HUES48 (cell line): ENCODE results near the gene APP.

ENCODE experiments used
- H3K27ac ChIP-seq: one replicate; pipeline ENCODE4 v1.7.0; 2013; ENCODE audit warnings: low read depth, low read length, inconsistent platforms
- H3K27me3 ChIP-seq: 2 replicates; pipeline ENCODE4 v1.6.1; 2013; ENCODE audit warnings: mild to moderate bottlenecking, low read length; ENCODE audit not compliant: control insufficient read depth, insufficient read depth
- H3K36me3 ChIP-seq: 2 replicates; pipeline ENCODE4 v1.6.1; 2013; ENCODE audit warnings: low read length; ENCODE audit not compliant: control insufficient read depth, insufficient read depth
- H3K4me1 ChIP-seq: 2 replicates; pipeline ENCODE4 v1.6.1; 2013; ENCODE audit warnings: mild to moderate bottlenecking, low read length; ENCODE audit not compliant: control insufficient read depth, insufficient read depth
- H3K4me3 ChIP-seq: 2 replicates; pipeline ENCODE4 v1.5.1; 2013; ENCODE audit warnings: mild to moderate bottlenecking, low read depth, low read length
- H3K9ac ChIP-seq: 2 replicates; pipeline ENCODE4 v1.6.1; 2013; ENCODE audit warnings: mild to moderate bottlenecking, low read depth, low read length, moderate library complexity
- H3K9me3 ChIP-seq: 2 replicates; pipeline ENCODE4 v1.6.1; 2013; ENCODE audit warnings: low read length; ENCODE audit not compliant: control insufficient read depth, insufficient read depth

APP gene

DNA sequence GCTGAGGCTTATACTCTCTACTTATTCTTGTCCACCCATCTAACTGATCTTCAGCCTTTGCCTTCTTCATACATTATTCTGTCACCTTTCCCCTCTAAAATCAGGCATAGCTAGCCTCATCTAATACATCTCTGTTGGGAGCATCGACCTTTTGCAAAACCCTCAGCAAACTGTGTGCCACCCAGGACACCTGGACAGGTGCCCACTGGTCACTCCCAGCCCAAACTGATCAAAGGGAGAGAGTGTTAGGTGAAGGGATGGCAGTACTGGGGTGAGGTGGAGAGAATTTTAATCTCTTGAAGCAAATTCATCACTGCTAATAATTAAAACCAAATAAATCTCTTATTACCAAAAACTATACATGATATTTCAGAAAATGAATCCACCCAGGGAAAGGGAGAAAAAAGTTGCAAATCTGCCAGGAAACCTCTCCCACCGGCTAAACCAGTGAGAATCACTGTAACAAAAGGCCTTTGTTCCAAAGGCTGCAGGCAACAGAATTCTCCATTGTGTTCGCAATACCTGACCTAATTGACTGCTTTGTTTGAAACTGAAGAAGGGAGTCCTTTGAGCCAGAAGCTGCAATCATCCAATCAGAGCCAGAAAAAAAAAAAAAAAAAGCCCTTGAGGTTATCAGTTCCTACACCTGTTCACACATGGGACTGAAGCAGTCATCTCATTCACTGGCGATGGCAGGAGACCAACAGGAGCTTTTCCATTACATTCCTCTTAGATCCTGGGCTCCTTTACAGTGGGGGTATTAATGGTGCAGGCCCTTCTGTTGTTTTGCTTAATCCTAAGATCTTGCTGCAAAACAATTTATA, 172.6 kb downstream of the APP start:
- H3K9ac ChIP-seq = peak overlapping the region; percentile 67
- H3K27ac ChIP-seq = peak overlapping the region; percentile 93

DNA sequence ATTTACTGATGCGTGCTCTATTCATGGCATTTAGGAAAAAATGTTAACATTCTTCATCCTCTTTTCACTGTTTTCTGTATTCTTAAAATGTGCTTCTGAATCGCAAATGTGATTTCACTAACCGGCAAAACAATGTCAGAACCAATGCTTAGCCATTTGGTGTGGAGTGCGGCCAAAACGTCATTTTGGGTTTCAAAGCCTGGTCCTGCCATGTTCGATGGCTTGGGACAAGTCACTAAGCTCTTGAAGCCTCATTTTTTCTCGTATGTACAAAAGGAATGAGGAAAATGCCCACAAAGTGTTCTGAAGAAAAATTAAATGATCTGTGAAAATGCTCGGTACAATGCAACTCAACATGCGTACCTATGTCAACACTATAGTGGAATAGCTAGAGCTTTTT, 175.3 kb downstream of the APP start:
- Histone ChIP-seq H3K27me3 (no peaks in the 10 kb centered on the region), H3K36me3 (peaks cover 29% of the 10 kb centered on the region), H3K4me1 (peaks cover 38% of the 10 kb centered on the region), H3K27ac (no peak overlapping the region), H3K9me3 (no peaks in the 10 kb centered on the region), H3K9ac (no peak overlapping the region), H3K4me3 (no peak overlapping the region)

More for the DNA sequence above, 172.6 kb downstream of the APP start:
- Histone ChIP-seq H3K27me3 (no peaks in the 10 kb centered on the region), H3K9me3 (no peaks in the 10 kb centered on the region), H3K4me3 (peak overlapping the region; percentile 30), H3K36me3 (peaks cover 29% of the 10 kb centered on the region), H3K4me1 (peaks cover 47% of the 10 kb centered on the region)

DNA sequence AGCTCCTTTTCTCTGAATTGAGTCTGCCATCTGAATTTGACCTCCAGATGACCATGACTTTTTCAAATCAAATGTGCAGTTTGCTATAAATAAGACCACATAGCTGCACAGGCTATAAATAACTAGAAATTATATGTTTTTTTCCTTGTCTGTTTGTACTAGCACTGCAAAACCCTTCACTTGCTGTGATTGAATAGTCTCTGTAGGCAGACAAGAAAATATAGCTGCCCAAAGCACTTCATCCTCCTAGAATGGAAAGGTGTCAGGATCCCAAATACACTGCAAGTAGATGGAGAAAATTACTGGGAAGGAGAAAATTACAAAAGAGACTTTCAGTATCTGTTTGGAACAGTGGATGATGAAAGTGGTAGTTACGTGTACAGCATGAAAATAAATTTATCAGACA, 175.8 kb downstream of the APP start:
- no peaks in the 10 kb centered on the region for H3K9me3 ChIP-seq
- H3K9ac ChIP-seq = no peak overlapping the region
- peaks cover 29% of the 10 kb centered on the region for H3K36me3 ChIP-seq
- H3K4me1 ChIP-seq = peaks cover 33% of the 10 kb centered on the region
- no peak overlapping the region for H3K27ac ChIP-seq
- no peaks in the 10 kb centered on the region for H3K27me3 ChIP-seq
- H3K4me3 ChIP-seq = no peak overlapping the region

DNA sequence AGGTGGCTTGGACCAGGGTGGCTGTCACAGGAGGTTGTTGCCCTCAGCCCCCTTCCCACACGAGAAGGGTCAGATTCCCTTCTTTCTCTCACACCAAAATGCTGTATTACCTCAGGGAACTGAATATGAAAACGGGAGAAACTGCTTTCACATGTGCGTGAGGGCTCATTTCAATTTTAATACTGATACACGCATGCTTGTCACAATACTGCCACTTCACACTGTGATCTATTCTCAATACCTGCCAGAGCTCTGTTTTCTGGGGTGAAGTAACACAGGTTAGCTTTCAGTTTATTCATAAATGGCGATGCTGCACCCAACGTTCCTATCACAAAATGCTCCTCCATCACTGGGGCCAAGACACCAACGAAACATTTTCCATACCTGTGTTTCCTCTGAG, 181.8 kb downstream of the APP start:
- Histone ChIP-seq H3K9ac (no peak overlapping the region), H3K27me3 (no peaks in the 10 kb centered on the region), H3K36me3 (peaks cover 10% of the 10 kb centered on the region), H3K4me1 (peaks cover 35% of the 10 kb centered on the region), H3K9me3 (no peaks in the 10 kb centered on the region), H3K27ac (no peak overlapping the region), H3K4me3 (no peak overlapping the region)

DNA sequence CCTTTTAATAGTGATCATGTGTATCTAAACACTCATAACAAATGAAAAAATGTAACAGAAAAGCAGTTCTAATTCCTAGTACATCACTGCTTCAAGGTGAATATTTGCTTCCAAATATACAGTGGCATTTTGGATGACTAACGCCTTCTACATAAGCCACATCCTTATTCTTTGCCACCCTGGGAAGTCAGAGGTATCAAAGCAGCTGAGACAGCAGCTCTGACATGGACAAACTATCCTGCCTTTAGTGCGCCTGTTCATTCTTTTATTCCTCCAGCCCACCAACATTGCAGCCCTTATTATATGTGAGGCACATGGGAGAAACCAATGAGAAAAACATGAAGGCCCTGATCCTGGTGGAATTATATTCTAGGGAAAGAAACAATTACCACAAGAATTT, 183.0 kb downstream of the APP start:
- Histone ChIP-seq H3K9ac (no peak overlapping the region), H3K4me1 (peaks cover 39% of the 10 kb centered on the region), H3K9me3 (no peaks in the 10 kb centered on the region), H3K27ac (peak overlapping the region; percentile 37), H3K27me3 (no peaks in the 10 kb centered on the region), H3K36me3 (peaks cover 13% of the 10 kb centered on the region), H3K4me3 (no peak overlapping the region)

DNA sequence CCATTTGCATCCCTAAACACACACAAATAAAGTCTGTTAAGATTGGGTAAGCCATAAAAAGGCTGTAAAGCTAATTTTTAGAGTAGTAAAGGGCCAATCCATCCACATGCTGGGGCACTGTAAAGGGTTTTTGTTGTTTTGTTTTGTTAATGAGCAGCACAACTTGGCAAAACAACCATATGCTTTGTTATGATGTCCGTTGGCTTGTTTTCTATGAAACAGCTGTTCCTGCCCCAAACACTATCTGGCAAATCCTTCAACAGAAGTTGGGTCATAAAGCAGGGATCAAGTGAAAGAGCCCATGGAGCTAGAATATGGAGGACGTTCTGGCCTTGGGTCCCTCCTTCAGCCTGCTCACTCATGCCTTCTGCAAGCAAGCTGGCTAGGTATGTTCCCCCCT, 183.6 kb downstream of the APP start:
- no peak overlapping the region for H3K4me3 ChIP-seq
- H3K4me1 ChIP-seq = peaks cover 39% of the 10 kb centered on the region
- peaks cover 19% of the 10 kb centered on the region for H3K36me3 ChIP-seq
- H3K9ac ChIP-seq = no peak overlapping the region
- H3K9me3 ChIP-seq = no peaks in the 10 kb centered on the region
- H3K27me3 ChIP-seq = no peaks in the 10 kb centered on the region
- peak overlapping the region; percentile 37 for H3K27ac ChIP-seq

DNA sequence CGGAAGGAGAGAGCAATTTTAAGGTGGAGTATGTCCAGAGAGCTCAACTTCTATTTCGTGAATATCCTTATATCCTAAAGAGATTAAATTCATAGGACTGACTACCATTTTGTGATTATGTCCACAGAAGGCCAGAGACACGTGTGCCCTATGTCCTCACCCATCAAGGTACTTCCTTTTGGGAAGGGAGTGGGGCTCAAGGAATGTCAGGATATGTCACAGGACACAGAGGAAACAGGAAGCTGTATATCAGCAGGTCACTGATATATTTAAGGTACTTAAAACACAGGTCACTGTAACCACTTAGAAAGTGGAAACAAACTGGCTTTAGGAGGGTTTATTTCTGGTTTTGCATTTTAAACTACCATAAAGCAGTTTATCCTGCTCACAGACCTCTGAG, 184.6 kb downstream of the APP start:
- H3K27me3 ChIP-seq = no peaks in the 10 kb centered on the region
- no peaks in the 10 kb centered on the region for H3K9me3 ChIP-seq
- H3K36me3 ChIP-seq = peaks cover 29% of the 10 kb centered on the region
- peak overlapping the region; percentile 36 for H3K27ac ChIP-seq
- H3K4me3 ChIP-seq = no peak overlapping the region
- no peak overlapping the region for H3K9ac ChIP-seq
- peaks cover 39% of the 10 kb centered on the region for H3K4me1 ChIP-seq

DNA sequence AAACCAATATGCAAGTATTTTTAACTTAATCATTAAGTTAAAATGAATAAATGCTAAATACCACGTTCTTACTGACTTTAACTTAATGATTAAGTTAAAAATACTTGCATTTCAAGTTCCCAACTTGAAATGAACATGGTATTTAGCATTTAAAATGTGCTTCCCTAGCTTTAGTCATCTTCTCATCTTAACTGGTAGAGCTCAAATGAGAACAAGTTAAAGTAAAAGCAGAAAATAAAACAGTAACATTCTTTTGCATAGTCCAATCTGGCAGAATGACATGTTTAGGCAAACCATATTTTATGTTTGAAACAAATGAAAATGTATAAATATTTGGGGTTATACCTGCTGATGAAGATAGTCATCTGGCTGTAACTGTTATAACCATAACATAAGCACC, 186.0 kb downstream of the APP start:
- Histone ChIP-seq H3K9ac (no peak overlapping the region), H3K27ac (no peak overlapping the region), H3K4me3 (no peak overlapping the region), H3K4me1 (peaks cover 39% of the 10 kb centered on the region), H3K9me3 (no peaks in the 10 kb centered on the region), H3K36me3 (peaks cover 42% of the 10 kb centered on the region), H3K27me3 (no peaks in the 10 kb centered on the region)

DNA sequence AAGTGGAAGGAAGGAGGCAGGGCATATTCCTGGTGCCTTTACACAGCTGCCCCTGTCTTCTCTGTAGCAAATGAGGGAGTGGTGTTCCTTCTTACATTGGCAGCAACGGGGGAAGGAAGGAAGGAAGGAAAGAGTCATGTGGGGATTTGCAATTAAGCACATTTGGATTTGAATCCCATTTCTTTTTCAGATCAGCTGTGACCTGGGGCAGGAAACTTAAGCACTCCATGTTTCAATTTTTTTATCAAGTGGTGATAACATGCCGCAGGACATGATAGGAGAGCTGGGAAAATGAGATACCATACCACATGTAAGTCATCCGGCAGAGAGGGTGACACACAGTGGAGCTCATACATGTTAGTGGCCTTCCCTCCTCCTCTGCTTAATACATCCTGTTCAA, 186.8 kb downstream of the APP start:
- peaks cover 46% of the 10 kb centered on the region for H3K36me3 ChIP-seq
- H3K9me3 ChIP-seq = no peaks in the 10 kb centered on the region
- peaks cover 39% of the 10 kb centered on the region for H3K4me1 ChIP-seq
- no peak overlapping the region for H3K4me3 ChIP-seq
- H3K27me3 ChIP-seq = no peaks in the 10 kb centered on the region
- no peak overlapping the region for H3K27ac ChIP-seq
- H3K9ac ChIP-seq = no peak overlapping the region

DNA sequence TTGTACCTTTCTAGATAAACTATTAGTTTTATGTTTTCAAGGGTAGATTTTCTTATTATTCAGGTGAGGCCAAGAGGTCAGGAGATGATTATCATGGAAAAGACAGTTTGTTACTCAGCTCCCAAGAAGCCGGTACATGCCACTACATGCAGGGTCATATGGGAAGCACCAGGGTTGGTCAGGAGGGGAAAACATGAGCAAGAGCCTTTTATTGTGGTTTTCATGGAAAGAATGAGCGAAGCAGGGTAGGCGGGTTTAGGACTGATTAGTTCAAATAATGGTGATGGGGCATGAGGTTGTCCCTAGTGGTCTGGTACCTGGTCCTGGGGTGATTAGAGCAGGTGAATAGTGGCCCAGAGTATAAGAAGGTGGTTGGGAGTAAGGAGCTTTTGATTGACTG, 189.9 kb downstream of the APP start:
- peaks cover 23% of the 10 kb centered on the region for H3K4me1 ChIP-seq
- no peak overlapping the region for H3K4me3 ChIP-seq
- H3K9ac ChIP-seq = no peak overlapping the region
- H3K9me3 ChIP-seq = no peaks in the 10 kb centered on the region
- H3K27ac ChIP-seq = no peak overlapping the region
- peaks cover 67% of the 10 kb centered on the region for H3K36me3 ChIP-seq
- H3K27me3 ChIP-seq = no peaks in the 10 kb centered on the region

DNA sequence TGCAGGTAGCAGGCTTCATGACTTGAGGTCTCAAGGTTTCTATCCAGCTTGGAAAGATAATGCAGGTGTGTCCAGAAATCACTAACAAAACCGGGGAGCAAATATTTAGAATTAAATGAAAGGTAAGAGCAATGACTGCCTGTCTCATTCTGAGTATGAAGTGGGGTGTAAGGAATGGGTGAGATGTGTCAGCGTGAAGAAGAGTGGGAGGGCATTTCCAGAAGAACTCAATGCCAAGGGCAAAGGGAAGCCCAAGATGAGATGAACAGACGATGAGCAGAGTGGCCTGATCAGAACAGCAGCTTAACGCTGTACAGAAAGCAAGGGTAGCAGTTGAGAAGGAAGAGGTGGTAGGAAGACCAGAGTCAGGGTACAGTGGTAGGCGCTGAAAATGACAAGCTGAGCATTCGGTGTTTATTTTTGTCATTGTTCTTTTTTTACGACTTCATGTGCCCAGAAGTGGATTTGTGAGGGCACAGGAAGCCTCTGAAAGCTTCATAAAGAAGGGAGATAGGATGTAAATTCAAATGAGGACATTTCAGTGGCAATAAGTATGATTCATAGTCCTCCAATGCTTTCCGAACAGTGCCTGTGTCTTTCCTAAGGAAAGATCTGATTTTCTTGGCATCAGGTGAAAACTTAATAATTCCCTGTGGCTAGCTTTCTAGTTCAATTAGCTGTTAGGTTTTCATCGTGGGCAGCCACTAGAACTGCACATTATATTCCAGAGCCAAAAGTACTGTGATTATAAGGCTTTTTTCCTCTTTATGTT, 190.5 kb downstream of the APP start:
- Histone ChIP-seq H3K4me3 (no peak overlapping the region), H3K9me3 (no peaks in the 10 kb centered on the region), H3K27ac (no peak overlapping the region), H3K9ac (no peak overlapping the region), H3K36me3 (peaks cover 73% of the 10 kb centered on the region), H3K4me1 (peaks cover 16% of the 10 kb centered on the region), H3K27me3 (no peaks in the 10 kb centered on the region)
